Colon (tissue), 2 donors: ENCODE data around the gene SPRED2.

Source experiments
- FAIRE-seq: peaks from 2 replicates; lab custom pipeline; 2012; peaks lifted over from hg19 to GRCh38; lab: Jason Lieb, UNC
- donor health status: control.
- donor health status: control.

The SPRED2 gene

DNA sequence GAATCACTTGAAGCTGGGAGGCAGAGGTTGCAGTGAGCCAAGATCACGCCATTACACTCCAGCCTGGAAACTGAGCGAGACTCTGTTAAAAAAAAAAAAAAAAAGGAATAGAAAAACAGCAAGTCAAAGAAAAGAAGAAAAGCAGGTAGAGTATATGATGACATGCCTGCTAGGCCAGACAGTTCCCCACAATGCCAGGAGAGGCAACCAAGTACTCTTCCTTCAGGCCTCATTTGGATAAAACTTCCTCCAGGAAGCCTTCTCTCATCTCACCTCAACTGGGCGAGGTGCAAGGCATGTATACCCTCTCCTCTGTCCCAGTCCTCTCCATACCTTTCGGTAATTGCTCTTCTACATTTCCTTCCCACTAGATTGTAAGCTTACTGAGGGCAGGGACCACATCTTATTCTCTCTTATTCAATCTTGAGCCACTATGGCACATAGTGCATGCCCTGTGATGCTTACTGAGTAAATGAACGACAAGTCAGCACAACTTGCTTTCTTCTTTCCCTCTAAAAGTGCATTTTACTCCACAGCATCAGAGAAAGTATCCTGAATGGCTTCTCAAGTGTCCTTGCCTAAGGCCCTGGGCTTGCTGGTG is 10.1 kb upstream of the SPRED2 start:
- no peak for FAIRE-seq

DNA sequence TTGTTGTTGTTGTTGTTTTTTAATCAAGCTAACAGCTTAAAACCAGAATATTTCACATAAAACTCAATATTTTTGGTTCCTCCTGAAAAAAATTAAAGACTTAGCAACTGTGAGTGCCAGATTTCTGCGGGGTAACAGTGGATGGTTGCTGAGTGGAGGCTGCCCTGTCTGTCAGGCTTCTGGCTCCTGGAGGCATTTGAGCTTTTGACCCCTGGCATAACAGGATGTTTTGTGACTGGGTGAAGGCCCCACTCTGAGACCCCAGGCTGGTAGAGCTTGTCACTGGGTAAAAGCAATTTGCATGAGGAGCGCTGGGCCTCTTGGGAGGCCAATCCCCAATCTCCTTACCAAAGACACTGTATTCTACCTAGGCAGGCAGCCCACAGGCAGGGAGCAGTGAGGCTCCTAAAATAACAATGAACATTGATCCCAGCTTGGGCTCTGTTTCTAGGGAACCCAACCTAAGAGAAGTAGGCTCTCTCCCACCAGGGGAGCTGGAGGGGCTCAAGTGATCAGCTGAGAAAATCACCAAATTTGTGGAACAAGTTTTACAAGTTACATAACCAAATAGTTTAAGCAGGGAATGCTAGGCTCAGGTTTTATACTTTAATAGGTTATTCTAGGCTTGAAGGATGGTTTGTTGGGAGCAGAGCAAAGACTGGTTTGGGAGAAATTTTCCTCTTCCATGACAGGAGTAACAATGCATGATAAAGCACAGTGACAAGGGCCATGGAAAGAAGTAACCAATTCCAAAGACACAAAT is 5.9 kb upstream of the SPRED2 start:
- no peak for FAIRE-seq

DNA sequence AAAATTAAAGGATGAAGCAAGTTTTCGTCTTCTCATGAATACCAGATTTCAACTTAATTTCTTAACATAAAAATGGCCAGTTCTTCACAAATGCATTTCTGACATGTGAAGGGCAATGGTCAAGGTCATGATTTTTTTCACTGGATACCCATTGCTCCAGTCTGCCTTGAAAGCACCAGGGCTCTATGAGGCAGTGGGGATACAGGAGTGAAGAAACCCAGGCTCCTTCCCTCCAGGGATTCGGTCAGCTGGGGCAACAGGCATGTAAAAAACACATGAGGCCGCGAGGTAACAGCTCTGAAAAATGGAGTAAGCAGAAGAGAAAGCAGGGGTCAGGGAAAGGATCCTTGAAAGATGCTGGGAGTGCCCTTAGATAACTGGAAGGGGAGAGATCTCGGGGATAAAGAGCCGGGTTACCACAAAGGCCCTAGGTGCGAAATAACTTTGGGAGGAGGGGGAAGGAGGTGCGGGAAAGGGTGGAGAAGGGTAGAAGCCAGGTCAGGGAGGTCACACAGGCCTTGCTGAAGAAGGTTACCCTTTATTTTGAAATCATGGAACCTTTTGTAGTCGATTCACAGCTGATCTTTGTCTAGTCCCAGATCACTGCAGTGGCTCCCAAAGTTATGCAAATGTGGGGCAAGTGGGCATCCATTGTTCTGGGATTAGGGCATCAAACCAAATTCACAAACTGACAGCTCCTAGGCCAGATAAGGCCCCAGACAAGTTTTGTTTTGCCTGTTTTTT is 5.2 kb upstream of the SPRED2 start:
- FAIRE-seq, result no peak

DNA sequence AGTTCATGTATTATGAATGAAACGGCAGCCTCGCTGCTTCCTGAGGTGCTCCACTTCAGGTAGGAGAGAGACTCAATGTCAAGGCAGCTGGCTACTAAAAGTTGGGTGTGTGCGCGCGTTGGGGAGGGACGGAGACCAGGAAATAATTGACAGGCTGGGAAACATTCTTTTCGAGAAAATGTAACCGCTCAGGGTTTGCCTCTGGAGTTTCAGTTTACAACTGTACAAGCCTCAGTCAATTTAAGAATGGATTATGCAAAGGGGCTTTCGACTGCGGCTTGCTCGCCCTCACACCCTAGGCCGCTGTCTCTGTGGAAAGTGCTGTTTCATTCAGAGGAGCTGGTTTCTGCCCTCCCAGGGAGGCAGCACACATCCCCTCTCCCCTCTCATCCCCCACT is 4.4 kb upstream of the SPRED2 start:
- no peak for FAIRE-seq

DNA sequence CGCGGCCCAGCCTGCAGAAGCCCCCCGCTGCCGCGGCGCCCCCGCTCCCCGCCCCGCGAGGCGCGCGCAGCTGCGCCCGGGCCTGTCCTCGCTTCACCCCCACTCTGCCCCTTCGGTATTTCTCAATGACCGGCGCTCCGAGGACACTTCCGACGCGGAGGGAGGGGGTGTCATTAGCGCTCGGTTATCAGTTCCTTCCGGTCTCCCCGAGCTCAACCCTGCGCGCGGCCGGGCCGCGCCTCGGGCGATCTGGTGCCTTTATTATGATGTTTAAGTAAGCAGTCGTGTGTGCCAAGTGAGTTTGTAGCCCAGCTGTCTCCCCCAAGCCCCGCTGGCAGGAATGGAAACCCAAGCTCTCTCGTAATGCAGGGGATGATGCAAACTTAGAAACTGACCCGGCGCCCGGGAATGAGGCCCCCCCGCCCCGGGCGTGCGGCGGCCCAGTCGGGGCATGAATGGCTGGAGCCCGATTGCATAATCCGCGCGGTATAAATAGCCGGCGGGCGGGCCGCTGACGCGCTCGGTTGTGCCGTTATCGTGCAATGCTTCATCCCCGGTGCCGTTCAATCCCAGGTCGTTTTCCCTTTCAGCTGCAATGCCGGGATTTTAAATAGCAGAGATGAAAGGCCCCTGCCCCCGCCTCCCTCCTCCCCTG is 3.9 kb upstream of the SPRED2 start:
- FAIRE-seq, result no peak

DNA sequence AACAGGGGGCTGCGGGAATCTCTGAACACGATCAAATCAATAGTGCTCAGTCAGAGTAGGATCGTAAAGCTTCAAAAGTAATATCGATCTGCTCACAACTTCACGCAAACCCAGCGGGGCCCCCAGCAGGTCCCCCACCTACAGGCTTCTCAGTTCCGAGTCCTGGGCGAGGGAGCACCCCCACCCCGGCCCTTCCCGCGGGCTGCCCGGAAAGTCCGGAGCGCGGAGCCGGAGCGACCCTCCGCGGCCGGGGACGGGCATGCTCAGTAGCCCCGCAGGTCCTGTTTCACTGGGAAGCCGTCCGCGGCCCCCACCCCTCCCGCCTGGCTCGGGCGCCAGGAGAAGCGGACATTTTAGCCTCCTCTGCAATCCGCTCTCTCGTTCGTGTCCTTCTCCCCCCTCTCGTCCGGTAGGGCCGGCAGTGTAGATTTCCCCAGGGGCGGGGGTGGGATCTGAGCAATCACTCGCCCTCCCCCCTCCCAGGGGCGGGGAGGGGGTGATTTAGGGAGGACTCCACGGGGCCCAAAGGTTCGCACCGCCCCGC is 3.3 kb upstream of the SPRED2 start:
- FAIRE-seq, result no peak

DNA sequence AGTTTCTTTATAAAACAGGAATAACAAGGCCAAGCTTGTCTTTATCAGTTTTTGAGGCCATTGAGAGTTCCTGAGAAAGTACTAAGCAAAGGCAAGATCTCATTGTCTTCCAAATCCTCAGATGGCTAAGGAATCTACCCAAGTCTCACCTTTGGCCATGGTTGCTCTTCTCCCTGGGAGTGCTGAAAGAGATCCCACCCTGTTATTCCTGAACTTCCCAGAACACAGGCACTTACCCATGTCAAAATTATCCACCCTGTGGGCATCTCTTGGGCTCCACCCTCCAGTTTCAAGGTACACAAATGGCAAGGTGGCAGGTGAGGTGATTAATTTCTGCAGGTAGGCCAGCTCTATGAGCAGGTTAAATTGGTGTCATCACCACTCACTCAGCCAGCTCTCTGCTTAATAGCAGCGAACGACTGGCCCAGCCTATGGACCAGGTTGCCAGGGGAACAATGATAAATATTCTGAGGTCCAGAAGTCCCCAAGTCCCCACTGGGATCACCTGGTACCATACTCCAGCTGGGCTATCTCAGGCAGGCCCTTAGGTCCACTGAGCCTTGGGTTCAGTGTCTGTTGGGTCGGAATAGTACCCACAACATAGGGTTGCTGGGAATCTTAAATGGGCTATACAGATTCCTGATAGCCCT is 2.3 kb upstream of the SPRED2 start:
- no peak for FAIRE-seq

DNA sequence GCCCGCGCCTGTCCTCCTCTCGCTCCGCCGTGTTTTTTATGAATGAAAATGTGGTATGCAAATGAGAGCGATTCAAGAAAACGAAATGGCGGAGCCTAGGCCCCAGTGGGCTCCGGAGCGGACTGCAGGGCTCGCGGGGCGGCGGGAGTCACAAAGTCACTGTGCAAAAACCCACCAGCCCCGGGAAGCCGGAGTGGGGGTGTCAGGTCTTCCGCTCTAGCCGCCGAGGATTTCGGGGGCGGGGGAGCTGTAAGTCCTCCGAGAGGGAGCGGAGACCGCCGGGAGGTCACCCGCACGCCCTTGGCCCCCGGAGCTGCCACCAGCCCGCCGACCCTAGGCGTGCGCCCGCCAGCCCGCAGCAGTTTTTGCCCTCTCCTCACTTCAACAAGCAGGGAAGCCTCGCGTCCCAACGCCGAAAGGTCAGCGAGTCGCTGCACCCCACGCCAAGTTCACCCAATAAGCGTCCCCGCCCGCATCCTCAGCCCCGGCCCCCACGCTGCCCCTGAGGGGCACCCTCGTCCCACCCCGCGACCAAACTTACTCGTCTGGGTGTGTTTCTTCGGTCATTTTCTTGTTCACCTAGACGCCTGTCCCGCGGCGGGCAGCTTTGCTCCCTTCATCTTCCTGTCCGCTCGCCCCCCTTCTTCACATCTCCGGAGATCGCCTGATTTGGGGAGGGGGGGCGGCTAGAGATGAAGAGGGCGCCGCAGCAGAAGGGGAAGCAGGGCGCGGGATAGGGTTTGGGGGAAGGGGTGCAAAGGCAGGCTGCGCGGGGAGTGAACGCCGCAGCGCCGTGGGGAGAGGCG is 775 bp downstream of the SPRED2 start:
- no peak for FAIRE-seq

DNA sequence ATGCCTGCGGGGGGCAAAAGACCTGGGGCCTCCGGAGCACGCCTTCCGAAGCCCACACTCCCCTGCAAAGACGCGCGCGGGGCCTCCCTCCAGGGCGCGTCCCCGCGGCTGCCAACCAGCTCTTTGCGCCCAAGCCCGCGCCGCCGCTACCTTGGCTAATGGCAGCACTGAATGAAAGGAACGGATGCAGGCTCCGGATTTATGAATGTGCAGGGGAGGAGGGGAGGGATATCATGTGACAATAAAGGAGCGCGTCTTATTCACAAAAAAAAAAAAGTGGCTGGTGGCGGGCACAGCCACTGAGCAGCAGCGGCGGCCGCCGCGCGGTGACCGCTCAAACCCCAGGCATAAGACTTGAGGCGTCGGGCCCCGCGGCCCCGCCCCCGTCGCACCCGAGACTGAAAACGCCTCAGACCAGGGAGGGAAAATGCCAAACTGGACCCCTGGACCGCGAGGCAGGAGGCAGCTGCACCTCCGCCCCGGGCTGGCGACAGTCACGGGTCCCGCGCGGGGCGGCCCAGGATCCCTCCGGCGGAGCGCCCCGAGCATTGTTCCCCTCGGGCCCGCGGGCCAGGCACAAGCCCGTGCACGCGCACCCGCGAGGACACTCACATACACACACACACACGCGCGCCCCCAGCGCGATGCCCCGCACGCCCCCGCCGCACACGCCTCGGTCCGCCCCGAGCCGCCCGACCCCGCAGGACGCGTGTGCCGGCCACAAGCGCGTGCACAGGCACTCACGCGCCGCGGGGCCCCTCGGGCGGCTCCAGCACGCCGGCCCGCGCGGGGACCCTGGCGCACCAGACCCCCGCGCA is 1.6 kb downstream of the SPRED2 start:
- no peak for FAIRE-seq

DNA sequence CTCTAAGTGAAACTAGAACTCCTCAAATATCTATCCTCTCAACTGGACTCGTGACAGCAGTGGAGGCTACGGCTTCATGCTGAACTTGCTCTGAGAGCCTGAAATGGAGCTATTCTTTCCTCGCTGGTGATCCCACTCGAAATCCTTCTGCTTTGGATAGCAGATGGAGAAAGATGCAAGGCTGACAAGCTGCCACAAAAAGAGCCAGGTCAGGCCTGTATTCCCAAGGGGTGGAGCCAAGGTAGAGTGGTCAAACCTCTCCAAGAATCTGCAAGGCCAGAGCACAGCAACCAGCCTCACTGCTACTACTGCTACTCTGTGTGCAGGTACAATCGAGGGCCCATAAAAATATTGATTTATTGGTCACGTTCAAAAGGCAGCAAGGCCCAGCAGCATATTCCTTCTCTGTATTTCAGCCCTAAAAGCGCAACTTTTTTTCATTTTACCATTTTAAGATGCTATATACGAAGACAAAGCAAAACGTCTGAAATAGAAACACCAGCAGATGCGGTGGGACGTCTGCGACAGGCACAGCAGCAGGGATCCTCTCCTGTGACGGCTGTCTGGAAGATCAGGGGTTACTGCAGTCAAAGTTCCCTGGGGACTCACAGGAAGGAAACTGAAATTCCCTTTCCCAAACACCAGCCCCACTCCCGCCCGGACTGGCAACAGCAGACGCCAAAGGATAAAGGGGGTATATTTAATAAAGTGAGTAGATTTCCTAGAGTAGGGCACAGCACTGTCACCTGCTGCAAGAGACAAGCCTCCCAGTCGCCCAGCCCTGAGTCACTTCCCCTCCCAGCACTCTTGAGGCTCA is 2.4 kb downstream of the SPRED2 start:
- FAIRE-seq, result no peak

DNA sequence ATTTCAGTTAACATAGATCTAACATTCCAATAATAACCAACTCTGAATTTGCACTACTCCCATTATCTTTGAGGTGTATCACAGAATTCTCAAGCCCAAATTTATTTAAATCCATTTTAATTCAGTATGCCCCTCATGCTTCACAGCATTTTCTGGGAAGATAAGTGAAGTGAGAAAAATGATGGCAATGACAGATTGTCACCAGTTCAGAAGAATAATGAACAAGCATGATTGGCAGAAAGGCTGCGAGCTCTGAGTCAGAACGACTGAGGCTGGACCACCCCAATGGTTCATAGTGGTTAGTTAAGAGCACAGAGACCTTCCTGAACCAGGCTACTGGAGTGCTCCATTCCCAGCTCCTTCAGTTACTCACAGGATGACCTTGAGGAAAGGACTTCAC is 4.9 kb downstream of the SPRED2 start:
- no peak for FAIRE-seq

DNA sequence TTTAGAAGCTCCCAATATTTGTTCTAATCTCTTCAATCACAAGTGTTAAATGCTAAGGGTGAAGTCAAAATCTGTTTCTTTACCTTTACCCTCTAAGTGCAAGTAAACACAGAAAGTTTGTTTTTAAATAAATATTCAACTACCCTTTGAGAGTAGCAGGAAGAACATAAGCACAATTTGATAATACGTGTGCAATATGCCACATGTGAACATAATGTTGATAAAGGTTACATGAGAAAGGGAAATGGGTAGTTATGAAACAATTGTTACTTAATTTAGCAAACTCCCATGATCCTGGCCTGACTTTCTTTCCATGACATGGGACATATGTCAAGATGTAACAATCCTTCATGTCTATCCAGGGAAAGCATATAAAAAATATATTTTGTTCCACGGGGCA is 7.1 kb downstream of the SPRED2 start:
- no peak for FAIRE-seq

DNA sequence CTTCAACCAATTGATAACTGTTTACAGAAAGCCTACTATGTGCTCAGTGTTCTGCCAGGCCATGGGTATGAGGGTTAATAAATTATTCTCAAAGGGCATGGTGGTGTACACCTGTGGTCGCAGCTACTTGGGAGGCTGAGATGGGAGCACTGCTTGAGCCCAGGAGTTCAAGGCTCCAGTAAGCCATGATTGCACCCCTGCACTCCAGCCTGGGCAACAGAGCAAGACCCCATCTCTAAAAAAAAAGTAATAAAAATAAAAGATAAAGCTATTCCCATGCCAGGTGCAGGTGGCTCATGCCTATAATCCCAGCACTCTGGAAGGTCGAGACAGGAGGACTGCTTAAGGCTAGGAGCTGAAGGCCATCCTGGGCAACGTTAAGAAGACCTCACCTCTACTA is 8.0 kb downstream of the SPRED2 start:
- no peak for FAIRE-seq

DNA sequence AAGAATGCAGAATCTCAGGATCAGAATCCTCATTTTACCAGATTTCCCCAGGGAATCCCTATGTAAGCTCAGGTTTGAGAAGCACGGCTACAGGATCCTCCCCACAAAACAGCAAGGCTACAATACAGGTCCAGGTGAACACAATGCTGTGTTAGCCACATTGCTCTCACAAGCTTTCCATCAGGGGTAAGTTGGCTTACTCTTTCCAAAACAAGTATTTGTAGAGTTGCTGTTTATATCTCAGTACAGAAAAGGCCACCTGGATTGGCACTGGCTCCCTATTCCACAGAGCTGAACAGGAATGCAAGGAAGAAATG is 11.0 kb downstream of the SPRED2 start:
- FAIRE-seq, result no peak

DNA sequence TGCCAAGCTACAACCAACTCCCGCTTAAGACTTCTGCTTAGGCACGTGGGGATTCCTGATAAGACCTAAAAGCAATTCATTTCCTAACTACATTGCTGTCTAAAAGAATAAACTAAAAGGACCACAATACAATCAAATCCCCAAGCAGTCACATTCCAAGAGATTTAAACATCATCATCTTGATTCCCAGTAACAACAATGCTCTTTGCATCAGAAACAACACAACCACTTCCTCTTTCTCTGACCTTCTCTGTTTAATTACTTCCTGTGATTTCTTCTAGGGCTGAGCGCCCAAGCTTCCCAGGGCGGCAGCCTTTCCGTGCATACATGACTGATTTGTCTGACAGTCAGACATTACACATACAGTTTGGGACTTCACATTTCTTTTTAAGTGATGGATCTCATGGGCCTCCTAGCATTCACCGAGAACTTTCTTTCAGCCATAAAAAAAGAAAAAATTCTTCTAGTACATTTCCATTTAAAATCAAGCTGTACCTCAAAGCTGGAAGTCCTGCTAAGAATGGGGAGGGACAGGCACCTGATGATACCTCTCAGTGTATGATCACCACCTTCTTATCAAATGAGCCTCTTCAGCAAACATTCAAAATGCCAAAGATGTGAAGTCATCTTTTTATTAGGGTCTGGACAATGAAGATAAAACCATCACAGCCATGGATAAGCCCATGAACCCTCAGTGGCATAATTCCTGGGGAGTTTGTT is 11.5 kb downstream of the SPRED2 start:
- no peak for FAIRE-seq

DNA sequence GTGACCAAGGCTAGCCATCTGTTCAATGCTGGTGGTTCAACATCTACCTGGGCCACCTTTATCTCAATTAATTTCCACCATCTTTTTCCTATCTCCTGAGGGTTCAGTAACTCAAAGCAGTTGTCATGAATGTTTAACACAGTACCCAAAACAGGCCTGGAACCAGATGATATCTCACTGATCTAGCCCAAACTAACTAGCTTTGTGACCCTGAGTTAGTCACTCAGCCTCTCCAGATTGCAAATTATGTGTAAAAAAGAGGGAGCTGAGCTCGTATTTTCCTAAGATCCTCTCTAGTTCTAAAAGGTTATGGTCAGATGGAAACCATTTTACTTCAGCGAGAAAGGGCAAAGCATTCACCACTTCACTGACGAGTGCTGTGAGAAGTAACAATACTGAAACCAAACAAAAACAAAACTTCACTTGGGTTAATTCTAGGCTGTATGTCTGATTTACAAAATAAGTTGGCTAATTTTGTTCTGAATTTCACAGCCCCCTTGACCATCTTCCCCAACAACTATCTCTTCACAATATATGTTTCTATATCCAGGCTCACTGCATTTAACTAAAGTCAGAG is 14.8 kb downstream of the SPRED2 start:
- no peak for FAIRE-seq

DNA sequence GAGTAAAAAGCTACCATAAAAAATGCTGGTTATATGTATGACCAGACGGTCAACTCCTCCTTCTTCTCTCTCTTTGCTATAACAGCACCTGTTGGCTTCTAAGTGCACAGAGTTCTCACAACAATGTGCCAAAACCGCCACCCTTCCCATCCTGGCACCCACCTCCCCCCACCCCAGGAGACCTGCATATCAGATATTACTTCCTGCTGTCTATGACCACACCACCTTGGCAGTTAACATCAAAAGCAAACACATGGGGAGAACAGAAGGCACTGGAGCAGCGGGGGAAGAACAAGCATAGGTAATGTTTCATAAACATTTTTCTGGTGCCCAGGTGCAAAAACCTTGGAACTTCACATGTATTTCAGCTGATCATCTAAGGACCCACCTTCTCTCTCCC is 15.5 kb downstream of the SPRED2 start:
- FAIRE-seq, result no peak

DNA sequence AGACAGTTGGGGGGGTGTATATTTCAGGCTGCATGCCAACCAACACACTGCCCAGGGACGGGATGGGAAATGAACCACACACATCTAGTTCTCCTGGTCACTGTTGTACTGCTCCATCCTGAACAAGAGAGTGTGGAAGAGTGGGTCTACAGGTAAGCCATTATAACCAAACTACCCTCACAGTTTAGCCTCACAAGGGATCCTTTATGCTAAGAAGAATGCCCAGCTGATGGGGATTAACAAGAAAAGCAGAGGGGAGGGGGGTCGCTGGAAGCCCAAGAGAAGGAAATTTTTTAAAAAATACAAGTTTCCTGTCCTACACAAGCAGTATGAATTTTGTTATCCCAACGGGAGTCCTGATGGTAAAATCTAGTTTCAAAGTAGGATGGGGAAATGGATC is 16.1 kb downstream of the SPRED2 start:
- FAIRE-seq, result no peak

DNA sequence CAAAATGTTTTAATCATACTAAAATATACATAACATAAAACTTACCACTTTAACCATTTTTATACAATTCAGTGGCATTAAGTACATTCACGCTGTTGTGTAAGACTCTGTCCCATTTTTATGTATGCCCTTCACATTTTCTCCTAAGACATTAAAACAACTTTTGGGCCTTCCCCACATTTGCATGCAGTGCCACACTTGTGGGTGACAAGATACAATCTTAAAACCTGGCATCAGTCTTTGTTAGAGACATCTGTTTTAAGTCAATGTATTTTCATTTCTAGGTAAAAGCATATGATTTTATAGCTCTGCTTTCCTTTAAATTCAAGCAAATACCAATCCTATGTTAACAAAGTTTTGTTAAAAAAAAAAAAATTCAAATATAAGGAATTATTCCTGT is 17.3 kb downstream of the SPRED2 start:
- no peak for FAIRE-seq
